ENCODE data around the gene SV2C. TPM values are rescaled to one million over a fixed set of nuclear protein-coding genes. Genes with fewer than 3 reads are reported as not detected.

The SV2C gene
- total RNA-seq, 1 donor from 2014 or later: 0.32 TPM

DNA sequence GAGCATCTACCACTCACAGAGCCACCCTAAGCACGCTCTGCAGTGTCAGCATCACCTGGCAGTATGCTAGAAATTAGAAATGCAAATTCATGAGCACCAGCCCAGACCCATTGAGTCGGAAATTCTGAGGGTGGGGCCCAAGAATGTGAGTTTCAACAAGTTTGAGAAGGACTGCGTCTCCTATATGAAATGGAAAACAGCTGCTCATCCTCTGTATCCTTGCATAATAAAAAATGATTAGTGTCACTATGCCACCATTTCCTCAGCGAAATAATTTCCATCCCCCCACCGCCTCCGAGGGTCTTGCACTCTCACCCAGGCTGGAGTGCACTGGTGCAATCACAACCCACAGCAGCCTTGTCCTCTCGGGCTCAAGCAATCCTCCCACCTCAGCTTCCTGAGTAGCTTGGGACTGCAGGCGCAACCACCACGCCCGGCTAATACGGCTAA, 318.6 kb downstream of the SV2C start:
- ATAC-seq: peak in 1 of 2 donors; percentile 49
- H3K36me3 ChIP-seq: no peaks in the 10 kb centered on the region

DNA sequence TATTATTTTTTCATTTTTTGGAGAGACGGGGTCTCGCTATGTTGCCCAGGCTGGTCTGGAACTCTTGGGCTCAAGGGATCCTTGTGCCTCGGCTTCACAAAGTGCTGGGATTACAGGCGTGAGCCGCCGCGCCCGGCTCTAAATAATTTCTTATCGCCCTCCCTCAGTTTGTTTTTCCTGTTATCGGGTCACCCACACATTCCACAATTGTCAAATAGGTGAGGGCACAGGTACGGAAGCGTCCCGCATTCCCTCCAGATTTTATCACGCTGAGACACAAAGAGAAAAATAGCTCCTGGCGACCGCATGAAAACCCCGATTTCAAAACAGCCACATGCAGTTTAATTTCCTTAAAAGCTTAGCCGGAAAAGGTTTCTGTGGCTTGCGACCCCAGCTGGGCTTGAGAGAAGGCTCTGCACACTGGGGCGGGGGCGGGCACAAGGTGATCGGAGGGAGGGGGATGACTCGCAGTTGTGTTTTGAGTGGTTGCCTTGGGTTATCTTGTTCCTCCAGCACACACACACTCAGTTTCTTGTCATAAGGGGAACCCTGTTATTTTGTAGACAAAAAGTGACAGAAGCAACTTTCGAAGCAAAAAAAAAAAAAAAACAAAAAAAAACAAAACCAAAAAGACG, 319.2 kb downstream of the SV2C start:
- H3K4me1 ChIP-seq: peaks cover 23% of the 10 kb centered on the region
- TF ChIP-seq, protein P1, sequence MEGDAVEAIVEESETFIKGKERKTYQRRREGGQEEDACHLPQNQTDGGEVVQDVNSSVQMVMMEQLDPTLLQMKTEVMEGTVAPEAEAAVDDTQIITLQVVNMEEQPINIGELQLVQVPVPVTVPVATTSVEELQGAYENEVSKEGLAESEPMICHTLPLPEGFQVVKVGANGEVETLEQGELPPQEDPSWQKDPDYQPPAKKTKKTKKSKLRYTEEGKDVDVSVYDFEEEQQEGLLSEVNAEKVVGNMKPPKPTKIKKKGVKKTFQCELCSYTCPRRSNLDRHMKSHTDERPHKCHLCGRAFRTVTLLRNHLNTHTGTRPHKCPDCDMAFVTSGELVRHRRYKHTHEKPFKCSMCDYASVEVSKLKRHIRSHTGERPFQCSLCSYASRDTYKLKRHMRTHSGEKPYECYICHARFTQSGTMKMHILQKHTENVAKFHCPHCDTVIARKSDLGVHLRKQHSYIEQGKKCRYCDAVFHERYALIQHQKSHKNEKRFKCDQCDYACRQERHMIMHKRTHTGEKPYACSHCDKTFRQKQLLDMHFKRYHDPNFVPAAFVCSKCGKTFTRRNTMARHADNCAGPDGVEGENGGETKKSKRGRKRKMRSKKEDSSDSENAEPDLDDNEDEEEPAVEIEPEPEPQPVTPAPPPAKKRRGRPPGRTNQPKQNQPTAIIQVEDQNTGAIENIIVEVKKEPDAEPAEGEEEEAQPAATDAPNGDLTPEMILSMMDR (IDR thresholded peaks at IDR 0.05): no peak
- intact Hi-C loops (cut with DNase I): no loop called here
- H3K27ac ChIP-seq: peak overlapping the region; percentile 89
- no peaks in the 10 kb centered on the region for H3K9me3 ChIP-seq
- H3K27me3 ChIP-seq (ENCODE audit: low read depth): no peaks in the 10 kb centered on the region
- H3K4me3 ChIP-seq: peak overlapping the region; percentile 70
- DNase-seq: peak; percentile 80
- H3K36me3 ChIP-seq: no peaks in the 10 kb centered on the region
- ATAC-seq: peak; percentile 74 to 79

More for the DNA sequence above, 318.6 kb downstream of the SV2C start:
- Histone ChIP-seq H3K9me3 (no peaks in the 10 kb centered on the region), H3K27me3 (ENCODE audit: low read depth) (no peaks in the 10 kb centered on the region), H3K4me3 (peak overlapping the region; percentile 70), H3K4me1 (peaks cover 19% of the 10 kb centered on the region), H3K27ac (peak overlapping the region; percentile 89)
- TF ChIP-seq, protein P1 (IDR thresholded peaks at IDR 0.05): no peak
- intact Hi-C loops (cut with DNase I): no loop called here
- peak; percentile 58 for DNase-seq

DNA sequence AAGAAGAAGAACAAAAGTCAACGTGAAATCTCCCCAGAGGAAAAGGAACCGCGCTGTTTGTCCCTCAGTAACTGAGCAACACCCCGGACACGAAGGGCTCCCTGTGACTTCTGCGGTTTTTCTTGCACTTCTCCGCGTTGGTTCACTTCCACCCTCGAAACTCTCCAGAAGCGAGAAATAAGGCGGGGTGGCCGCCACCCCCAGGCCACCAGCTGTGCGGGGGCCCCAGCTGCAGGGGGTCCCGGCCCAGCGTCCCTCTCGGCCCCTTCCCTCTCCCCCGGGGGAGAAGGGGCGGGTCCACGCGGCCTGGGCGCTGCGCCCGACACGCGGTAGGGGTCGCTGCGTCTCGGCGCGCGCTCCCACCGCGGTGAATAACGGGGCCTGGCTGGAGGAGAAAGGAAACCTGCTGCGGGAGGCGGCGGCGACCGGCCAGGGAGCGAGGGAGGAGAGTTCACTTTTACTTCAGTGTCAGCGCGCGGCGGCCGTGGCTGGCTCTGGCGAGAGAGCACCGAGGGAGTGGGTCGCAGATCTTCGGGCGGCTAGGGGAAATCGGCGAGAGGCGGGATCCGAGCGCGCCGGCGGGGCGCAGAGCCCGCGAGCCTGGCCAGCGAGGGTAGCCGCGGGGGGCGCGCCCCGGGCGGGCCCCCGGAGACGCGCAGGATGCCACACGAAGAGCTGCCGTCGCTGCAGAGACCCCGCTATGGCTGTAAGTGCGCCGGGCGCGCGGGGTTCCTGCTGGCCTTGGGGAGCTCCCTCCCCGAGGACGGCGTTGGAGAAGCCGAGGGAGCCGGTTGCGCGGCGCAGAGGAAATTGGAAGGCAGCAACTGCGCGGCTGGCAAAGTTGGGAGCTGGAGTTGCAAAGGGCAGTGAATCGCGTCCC, 319.9 kb downstream of the SV2C start, which contains the start of gene IQGAP2:
TSS of gene IQGAP2 (plus strand) at position 400 of the 880 bp plus-strand sequence. CDS start at position 661, 261 bp downstream.
- peaks cover 28% of the 10 kb centered on the region for H3K4me1 ChIP-seq
- peak; percentile 83 for DNase-seq

More for the DNA sequence above, 319.9 kb downstream of the SV2C start, which contains the start of gene IQGAP2:
- intact Hi-C loops (cut with DNase I): no loop called here
- H3K36me3 ChIP-seq: no peaks in the 10 kb centered on the region
- peak within 1 kb of the TSS; percentile 70 for H3K4me3 ChIP-seq
- TF ChIP-seq, protein P1 (IDR thresholded peaks at IDR 0.05): peak; percentile 73
- no peaks in the 10 kb centered on the region for H3K27me3 ChIP-seq (ENCODE audit: low read depth)
- peak; percentile 89 to 92 for ATAC-seq
- no peaks in the 10 kb centered on the region for H3K9me3 ChIP-seq
- H3K27ac ChIP-seq: peak within 1 kb of the TSS; percentile 89
